ENCODE data around the gene PPP4R1.
"Not testable (repeated sequence)": the region's sequence is repeated elsewhere in the genome, so short reads cannot be mapped to it uniquely, and the experiment has no call there.

The PPP4R1 gene

GRCh38 chr18:9647496-9648323, 33.4 kb upstream of the PPP4R1 start:
- Histone ChIP-seq H3K36me3 (ENCODE audit: control insufficient read depth, insufficient read depth, low read length) (no peaks in the 10 kb centered on the region), H3K4me3 (ENCODE audit: low read depth, low read length) (no peak overlapping the region), H3K4me1 (ENCODE audit: control insufficient read depth, insufficient read depth, low read length) (peaks cover 18% of the 10 kb centered on the region), H3K27me3 (ENCODE audit: control insufficient read depth, insufficient read depth, low read length) (no peaks in the 10 kb centered on the region), H3K9me3 (ENCODE audit: control insufficient read depth, insufficient read depth, low read length) (no peaks in the 10 kb centered on the region), H3K27ac (ENCODE audit: low read depth, low read length) (no peak overlapping the region), H3K9ac (ENCODE audit: low read depth, low read length) (no peak overlapping the region)

GRCh38 chr18:9643549-9643948, 29.2 kb upstream of the PPP4R1 start:
- H3K36me3 ChIP-seq (ENCODE audit: control insufficient read depth, insufficient read depth, low read length): no peaks in the 10 kb centered on the region
- no peaks in the 10 kb centered on the region for H3K27me3 ChIP-seq (ENCODE audit: control insufficient read depth, insufficient read depth, low read length)
- H3K4me1 ChIP-seq (ENCODE audit: control insufficient read depth, insufficient read depth, low read length): peaks cover 27% of the 10 kb centered on the region
- peak overlapping the region; percentile 88 for H3K27ac ChIP-seq (ENCODE audit: low read depth, low read length)
- H3K9me3 ChIP-seq (ENCODE audit: control insufficient read depth, insufficient read depth, low read length): no peaks in the 10 kb centered on the region
- H3K4me3 ChIP-seq (ENCODE audit: low read depth, low read length): peak overlapping the region; percentile 22; the same call in 1 of the 2 replicates
- H3K9ac ChIP-seq (ENCODE audit: low read depth, low read length): peak overlapping the region; percentile 62

- H3K4me3 ChIP-seq (ENCODE audit: low read depth, low read length): peak overlapping the region; percentile 22; the same call in 1 of the 2 replicates
- no peaks in the 10 kb centered on the region for H3K9me3 ChIP-seq (ENCODE audit: control insufficient read depth, insufficient read depth, low read length)
- H3K4me1 ChIP-seq (ENCODE audit: control insufficient read depth, insufficient read depth, low read length): peaks cover 27% of the 10 kb centered on the region
- peak overlapping the region; percentile 88 for H3K27ac ChIP-seq (ENCODE audit: low read depth, low read length)
- no peaks in the 10 kb centered on the region for H3K27me3 ChIP-seq (ENCODE audit: control insufficient read depth, insufficient read depth, low read length)
- peak overlapping the region; percentile 62 for H3K9ac ChIP-seq (ENCODE audit: low read depth, low read length)
- no peaks in the 10 kb centered on the region for H3K36me3 ChIP-seq (ENCODE audit: control insufficient read depth, insufficient read depth, low read length)
Observed at GRCh38 chr18:9642799-9643462, 28.6 kb upstream of the PPP4R1 start.

- not testable (repeated sequence) for H3K4me3 ChIP-seq (ENCODE audit: low read depth, low read length); H3K27ac ChIP-seq (ENCODE audit: low read depth, low read length)
Observed at GRCh38 chr18:9641081-9641480, 26.7 kb upstream of the PPP4R1 start.

GRCh38 chr18:9638886-9639285, 24.5 kb upstream of the PPP4R1 start:
- no peak overlapping the region for H3K9ac ChIP-seq (ENCODE audit: low read depth, low read length)
- peaks cover 19% of the 10 kb centered on the region for H3K4me1 ChIP-seq (ENCODE audit: control insufficient read depth, insufficient read depth, low read length)
- no peaks in the 10 kb centered on the region for H3K27me3 ChIP-seq (ENCODE audit: control insufficient read depth, insufficient read depth, low read length)
- H3K27ac ChIP-seq (ENCODE audit: low read depth, low read length): no peak overlapping the region
- H3K4me3 ChIP-seq (ENCODE audit: low read depth, low read length): no peak overlapping the region
- H3K36me3 ChIP-seq (ENCODE audit: control insufficient read depth, insufficient read depth, low read length): no peaks in the 10 kb centered on the region
- no peaks in the 10 kb centered on the region for H3K9me3 ChIP-seq (ENCODE audit: control insufficient read depth, insufficient read depth, low read length)

More at GRCh38 chr18:9641081-9641480, 26.7 kb upstream of the PPP4R1 start:
- H3K4me1 ChIP-seq (ENCODE audit: control insufficient read depth, insufficient read depth, low read length): peaks cover 27% of the 10 kb centered on the region
- H3K27me3 ChIP-seq (ENCODE audit: control insufficient read depth, insufficient read depth, low read length); H3K36me3 ChIP-seq (ENCODE audit: control insufficient read depth, insufficient read depth, low read length); H3K9me3 ChIP-seq (ENCODE audit: control insufficient read depth, insufficient read depth, low read length); H3K9ac ChIP-seq (ENCODE audit: low read depth, low read length): not testable (repeated sequence)

- no peak overlapping the region for H3K4me3 ChIP-seq (ENCODE audit: low read depth, low read length)
- no peak overlapping the region for H3K9ac ChIP-seq (ENCODE audit: low read depth, low read length)
- H3K27me3 ChIP-seq (ENCODE audit: control insufficient read depth, insufficient read depth, low read length): no peaks in the 10 kb centered on the region
- H3K9me3 ChIP-seq (ENCODE audit: control insufficient read depth, insufficient read depth, low read length): no peaks in the 10 kb centered on the region
- no peaks in the 10 kb centered on the region for H3K36me3 ChIP-seq (ENCODE audit: control insufficient read depth, insufficient read depth, low read length)
- H3K27ac ChIP-seq (ENCODE audit: low read depth, low read length): no peak overlapping the region
- H3K4me1 ChIP-seq (ENCODE audit: control insufficient read depth, insufficient read depth, low read length): peaks cover 5% of the 10 kb centered on the region; the same call in 1 of the 2 replicates
Observed at GRCh38 chr18:9637036-9637767, 22.8 kb upstream of the PPP4R1 start.

GRCh38 chr18:9634856-9635255, 20.5 kb upstream of the PPP4R1 start:
- Histone ChIP-seq H3K27ac (ENCODE audit: low read depth, low read length) (no peak overlapping the region), H3K4me1 (ENCODE audit: control insufficient read depth, insufficient read depth, low read length) (peaks cover 15% of the 10 kb centered on the region), H3K36me3 (ENCODE audit: control insufficient read depth, insufficient read depth, low read length) (no peaks in the 10 kb centered on the region), H3K4me3 (ENCODE audit: low read depth, low read length) (no peak overlapping the region), H3K27me3 (ENCODE audit: control insufficient read depth, insufficient read depth, low read length) (no peaks in the 10 kb centered on the region), H3K9ac (ENCODE audit: low read depth, low read length) (no peak overlapping the region), H3K9me3 (ENCODE audit: control insufficient read depth, insufficient read depth, low read length) (no peaks in the 10 kb centered on the region)

GRCh38 chr18:9631814-9632496, 17.6 kb upstream of the PPP4R1 start:
- H3K27ac ChIP-seq (ENCODE audit: low read depth, low read length): no peak overlapping the region
- no peak overlapping the region for H3K9ac ChIP-seq (ENCODE audit: low read depth, low read length)
- no peaks in the 10 kb centered on the region for H3K27me3 ChIP-seq (ENCODE audit: control insufficient read depth, insufficient read depth, low read length)
- H3K4me3 ChIP-seq (ENCODE audit: low read depth, low read length): no peak overlapping the region
- no peaks in the 10 kb centered on the region for H3K36me3 ChIP-seq (ENCODE audit: control insufficient read depth, insufficient read depth, low read length)
- no peaks in the 10 kb centered on the region for H3K9me3 ChIP-seq (ENCODE audit: control insufficient read depth, insufficient read depth, low read length)
- peaks cover 20% of the 10 kb centered on the region for H3K4me1 ChIP-seq (ENCODE audit: control insufficient read depth, insufficient read depth, low read length)

- Histone ChIP-seq H3K4me3 (ENCODE audit: low read depth, low read length) (no peak overlapping the region), H3K4me1 (ENCODE audit: control insufficient read depth, insufficient read depth, low read length) (peaks cover 20% of the 10 kb centered on the region), H3K36me3 (ENCODE audit: control insufficient read depth, insufficient read depth, low read length) (no peaks in the 10 kb centered on the region), H3K27me3 (ENCODE audit: control insufficient read depth, insufficient read depth, low read length) (no peaks in the 10 kb centered on the region), H3K27ac (ENCODE audit: low read depth, low read length) (no peak overlapping the region), H3K9me3 (ENCODE audit: control insufficient read depth, insufficient read depth, low read length) (no peaks in the 10 kb centered on the region), H3K9ac (ENCODE audit: low read depth, low read length) (no peak overlapping the region)
Observed at GRCh38 chr18:9630444-9630843, 16.1 kb upstream of the PPP4R1 start.

GRCh38 chr18:9629709-9630108, 15.3 kb upstream of the PPP4R1 start:
- no peaks in the 10 kb centered on the region for H3K9me3 ChIP-seq (ENCODE audit: control insufficient read depth, insufficient read depth, low read length)
- H3K4me1 ChIP-seq (ENCODE audit: control insufficient read depth, insufficient read depth, low read length): peaks cover 20% of the 10 kb centered on the region
- no peak overlapping the region for H3K27ac ChIP-seq (ENCODE audit: low read depth, low read length)
- H3K4me3 ChIP-seq (ENCODE audit: low read depth, low read length): no peak overlapping the region
- H3K36me3 ChIP-seq (ENCODE audit: control insufficient read depth, insufficient read depth, low read length): no peaks in the 10 kb centered on the region
- no peaks in the 10 kb centered on the region for H3K27me3 ChIP-seq (ENCODE audit: control insufficient read depth, insufficient read depth, low read length)
- no peak overlapping the region for H3K9ac ChIP-seq (ENCODE audit: low read depth, low read length)

Measured in HUES48 (cell line).